HepG2 (cell line): ENCODE results near the gene TANGO2. TPM values are rescaled to one million over a fixed set of nuclear protein-coding genes. Genes with fewer than 3 reads are reported as not detected.

Source experiments
- ARNTL ChIP-seq: sonication (generic); formaldehyde crosslinking; IDR thresholded peaks from 2 replicates; pipeline ENCODE4 v1.4.0; 2020; ENCODE audit warnings: mild to moderate bottlenecking, missing genetic modification reagents
- FOSL1 ChIP-seq: sonication (generic); formaldehyde crosslinking; IDR thresholded peaks from 2 replicates; pipeline ENCODE4 v1.9.0; 2021; ENCODE audit warnings: missing genetic modification reagents, borderline replicate concordance
- FOXO1 ChIP-seq: sonication (generic); formaldehyde crosslinking; IDR thresholded peaks from 2 replicates; pipeline ENCODE4 v1.4.0; 2020; ENCODE audit warnings: missing genetic modification reagents
- NR2F6 ChIP-seq, 2 experiments: IDR thresholded peaks; 2 replicates each; pipeline ENCODE4 v1.6.1; 2016; ENCODE audit warnings: antibody characterized with exemption in 1 of 2, mild to moderate bottlenecking in 1 of 2
- SP2 ChIP-seq: sonication (generic); formaldehyde crosslinking; IDR thresholded peaks from 2 replicates; pipeline ENCODE4 v1.5.1; 2020; ENCODE audit warnings: mild to moderate bottlenecking, missing genetic modification reagents
- STAT5B ChIP-seq: sonication (generic); formaldehyde crosslinking; IDR thresholded peaks from 2 replicates; pipeline ENCODE4 v1.4.0; 2020; ENCODE audit warnings: missing genetic modification reagents
- TP53 ChIP-seq: sonication (generic); formaldehyde crosslinking; conservative IDR thresholded peaks from 2 replicates; pipeline ENCODE4 v1.4.0; 2020; ENCODE audit warnings: missing genetic modification reagents
- ZNF468 ChIP-seq: sonication (generic); formaldehyde crosslinking; IDR thresholded peaks from 2 replicates; pipeline ENCODE4 v1.8.0; 2022; ENCODE audit warnings: mild to moderate bottlenecking, moderate library complexity, missing genetic modification reagents
- ZNF572 ChIP-seq: sonication (generic); formaldehyde crosslinking; IDR thresholded peaks from 2 replicates; pipeline ENCODE4 v1.5.1; 2020; ENCODE audit warnings: mild to moderate bottlenecking, missing genetic modification reagents
- ZNF720 ChIP-seq: sonication (generic); formaldehyde crosslinking; IDR thresholded peaks from 2 replicates; pipeline ENCODE4 v1.4.0; 2020; ENCODE audit warnings: missing genetic modification reagents
- polyA plus RNA-seq, 8 experiments: library from polyadenylated mRNA; depleted of rRNA in 3 of 8; stranded (reverse) in 7 of 8; unstranded in 1 of 8; fragments of >200 nt; fragmentation: Illumina TruSeq in 4 of 8; extraction: Trizol in 4 of 8; gene quantifications; 2 replicates each; pipeline versions ENCODE4 v1.2.1 to v1.2.3, GENCODE V29; 2011 to 2016; ENCODE audit warnings: low read depth in 4 of 8, missing spikeins in 1 of 8, mixed read lengths in 1 of 8; ENCODE audit not compliant: insufficient read depth in 1 of 8
- total RNA-seq, 5 experiments: library from RNA; depleted of rRNA; stranded (reverse); fragments of >200 nt; fragmentation: Illumina TruSeq; extraction: Trizol; gene quantifications; 2 replicates each; pipeline ENCODE4 v1.2.3, GENCODE V29; 2016; ENCODE audit warnings: low read depth in 1 of 5
- TF ChIP-seq, protein P1 (sequence below): sonication (generic); formaldehyde crosslinking; IDR thresholded peaks from 2 replicates; pipeline ENCODE4 v1.8.1; 2023; ENCODE audit warnings: missing genetic modification reagents, mild to moderate bottlenecking, borderline replicate concordance
- TF ChIP-seq, protein P2 (sequence below): sonication (generic); formaldehyde crosslinking; IDR thresholded peaks from 2 replicates; pipeline ENCODE4 v1.4.0; 2020; ENCODE audit warnings: missing genetic modification reagents
- TF ChIP-seq, protein P3 (sequence below): sonication (generic); formaldehyde crosslinking; IDR thresholded peaks from 2 replicates; pipeline ENCODE4 v1.5.0; 2020; ENCODE audit warnings: missing genetic modification reagents
- TF ChIP-seq, protein P4 (sequence below): sonication (generic); formaldehyde crosslinking; IDR thresholded peaks from 2 replicates; pipeline ENCODE4 v1.4.0; 2020; ENCODE audit warnings: missing genetic modification reagents, mild to moderate bottlenecking, borderline replicate concordance
- TF ChIP-seq, protein P5 (sequence below), 2 experiments: sonication (generic) in 1 of 2; formaldehyde crosslinking in 1 of 2; IDR thresholded peaks; 2 replicates each; pipeline versions ENCODE4 v1.6.1 to v1.9.0; 2014 to 2022; ENCODE audit warnings: antibody characterized with exemption in 1 of 2, borderline replicate concordance in 1 of 2, inconsistent platforms in 1 of 2, low read depth in 1 of 2, missing genetic modification reagents in 1 of 2

TANGO2 gene
- total and polyA plus RNA-seq, 2 of the 13 experiments (the other 11 are each of a cell fraction or from before 2014, with no cell fraction given) = 12.9 to 14.8 TPM

DNA sequence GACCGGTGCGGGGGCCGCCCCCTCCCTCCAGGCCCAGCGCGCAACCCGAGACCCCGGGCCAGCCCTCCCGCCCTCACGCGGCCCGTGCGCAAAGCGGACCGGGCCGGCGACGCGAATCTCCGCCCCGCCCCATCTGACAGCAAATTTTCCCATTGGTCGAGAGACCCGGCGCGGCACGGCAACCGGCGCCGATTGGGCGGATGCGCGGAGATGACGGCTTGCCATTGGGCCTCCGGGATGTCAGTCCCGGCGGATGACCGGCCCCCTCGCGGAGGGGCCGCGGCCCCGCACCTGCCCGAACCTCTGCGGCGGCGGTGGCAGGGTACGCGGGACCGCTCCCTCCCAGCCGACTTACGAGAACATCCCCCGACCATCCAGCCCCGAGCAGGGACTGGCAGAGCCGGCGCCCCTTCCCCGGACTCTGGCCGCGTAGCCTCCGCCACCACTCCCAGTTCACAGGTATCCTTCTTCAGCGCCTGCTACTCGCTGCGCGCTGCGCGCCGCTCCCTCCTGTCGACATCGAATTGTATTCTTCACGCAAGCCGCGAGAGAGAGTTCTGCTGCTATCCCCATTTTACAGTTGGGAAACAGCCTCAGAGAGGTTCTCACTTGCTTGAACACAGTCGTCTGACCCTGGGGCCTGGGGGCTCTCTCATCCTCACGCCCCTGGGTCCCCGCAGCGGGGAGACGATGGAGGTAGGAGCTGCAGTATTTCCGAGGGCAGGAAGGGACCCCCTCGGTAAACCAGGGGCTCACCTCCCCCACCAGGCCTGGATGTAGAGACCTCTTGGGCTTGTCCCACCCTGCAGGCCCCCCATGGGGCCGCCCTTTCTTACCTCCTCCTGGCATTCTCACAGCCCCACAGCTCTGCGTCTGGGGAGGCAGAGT, 3.9 kb upstream of the TANGO2 start, which contains the start of gene ARVCF (continued):
- TF ChIP-seq SP2 (peak; percentile 97), ARNTL (CRISPR knock-in tag) (no peak), ZNF720 (CRISPR knock-in tag) (no peak), TP53 (CRISPR knock-in tag) (no peak), STAT5B (CRISPR knock-in tag) (no peak), ZNF572 (CRISPR knock-in tag) (peak; percentile 55; the same call in 1 of the 2 replicates), FOXO1 (CRISPR knock-in tag) (no peak), NR2F6 (IDR thresholded peaks at IDR 0.05) (no peak), NR2F6 (CRISPR knock-in tag; IDR thresholded peaks at IDR 0.05) (no peak), FOSL1 (CRISPR knock-in tag) (no peak), ZNF468 (peak; percentile 61; the same call in 1 of the 2 replicates)
- TF ChIP-seq, protein P1, sequence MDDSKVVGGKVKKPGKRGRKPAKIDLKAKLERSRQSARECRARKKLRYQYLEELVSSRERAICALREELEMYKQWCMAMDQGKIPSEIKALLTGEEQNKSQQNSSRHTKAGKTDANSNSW = no peak
- TF ChIP-seq, protein P2, sequence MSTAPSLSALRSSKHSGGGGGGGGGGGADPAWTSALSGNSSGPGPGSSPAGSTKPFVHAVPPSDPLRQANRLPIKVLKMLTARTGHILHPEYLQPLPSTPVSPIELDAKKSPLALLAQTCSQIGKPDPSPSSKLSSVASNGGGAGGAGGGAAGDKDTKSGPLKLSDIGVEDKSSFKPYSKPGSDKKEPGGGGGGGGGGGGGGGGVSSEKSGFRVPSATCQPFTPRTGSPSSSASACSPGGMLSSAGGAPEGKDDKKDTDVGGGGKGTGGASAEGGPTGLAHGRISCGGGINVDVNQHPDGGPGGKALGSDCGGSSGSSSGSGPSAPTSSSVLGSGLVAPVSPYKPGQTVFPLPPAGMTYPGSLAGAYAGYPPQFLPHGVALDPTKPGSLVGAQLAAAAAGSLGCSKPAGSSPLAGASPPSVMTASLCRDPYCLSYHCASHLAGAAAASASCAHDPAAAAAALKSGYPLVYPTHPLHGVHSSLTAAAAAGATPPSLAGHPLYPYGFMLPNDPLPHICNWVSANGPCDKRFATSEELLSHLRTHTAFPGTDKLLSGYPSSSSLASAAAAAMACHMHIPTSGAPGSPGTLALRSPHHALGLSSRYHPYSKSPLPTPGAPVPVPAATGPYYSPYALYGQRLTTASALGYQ (CRISPR knock-in tag) = 0 out of 2 replicates have a peak, but pooled peaks have one; percentile 2
- TF ChIP-seq, protein P3, sequence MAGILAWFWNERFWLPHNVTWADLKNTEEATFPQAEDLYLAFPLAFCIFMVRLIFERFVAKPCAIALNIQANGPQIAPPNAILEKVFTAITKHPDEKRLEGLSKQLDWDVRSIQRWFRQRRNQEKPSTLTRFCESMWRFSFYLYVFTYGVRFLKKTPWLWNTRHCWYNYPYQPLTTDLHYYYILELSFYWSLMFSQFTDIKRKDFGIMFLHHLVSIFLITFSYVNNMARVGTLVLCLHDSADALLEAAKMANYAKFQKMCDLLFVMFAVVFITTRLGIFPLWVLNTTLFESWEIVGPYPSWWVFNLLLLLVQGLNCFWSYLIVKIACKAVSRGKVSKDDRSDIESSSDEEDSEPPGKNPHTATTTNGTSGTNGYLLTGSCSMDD = no peak
- TF ChIP-seq, protein P4, sequence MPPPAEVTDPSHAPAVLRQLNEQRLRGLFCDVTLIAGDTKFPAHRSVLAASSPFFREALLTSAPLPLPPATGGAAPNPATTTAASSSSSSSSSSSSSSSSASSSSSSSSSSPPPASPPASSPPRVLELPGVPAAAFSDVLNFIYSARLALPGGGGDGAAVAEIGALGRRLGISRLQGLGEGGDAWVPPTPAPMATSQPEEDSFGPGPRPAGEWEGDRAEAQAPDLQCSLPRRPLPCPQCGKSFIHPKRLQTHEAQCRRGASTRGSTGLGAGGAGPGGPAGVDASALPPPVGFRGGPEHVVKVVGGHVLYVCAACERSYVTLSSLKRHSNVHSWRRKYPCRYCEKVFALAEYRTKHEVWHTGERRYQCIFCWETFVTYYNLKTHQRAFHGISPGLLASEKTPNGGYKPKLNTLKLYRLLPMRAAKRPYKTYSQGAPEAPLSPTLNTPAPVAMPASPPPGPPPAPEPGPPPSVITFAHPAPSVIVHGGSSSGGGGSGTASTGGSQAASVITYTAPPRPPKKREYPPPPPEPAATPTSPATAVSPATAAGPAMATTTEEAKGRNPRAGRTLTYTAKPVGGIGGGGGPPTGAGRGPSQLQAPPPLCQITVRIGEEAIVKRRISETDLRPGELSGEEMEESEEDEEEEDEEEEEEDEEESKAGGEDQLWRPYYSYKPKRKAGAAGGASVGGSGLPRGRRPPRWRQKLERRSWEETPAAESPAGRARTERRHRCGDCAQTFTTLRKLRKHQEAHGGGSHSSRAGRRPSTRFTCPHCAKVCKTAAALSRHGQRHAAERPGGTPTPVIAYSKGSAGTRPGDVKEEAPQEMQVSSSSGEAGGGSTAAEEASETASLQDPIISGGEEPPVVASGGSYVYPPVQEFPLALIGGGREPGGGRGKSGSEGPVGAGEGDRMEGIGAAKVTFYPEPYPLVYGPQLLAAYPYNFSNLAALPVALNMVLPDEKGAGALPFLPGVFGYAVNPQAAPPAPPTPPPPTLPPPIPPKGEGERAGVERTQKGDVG = no peak
- TF ChIP-seq, protein P5, sequence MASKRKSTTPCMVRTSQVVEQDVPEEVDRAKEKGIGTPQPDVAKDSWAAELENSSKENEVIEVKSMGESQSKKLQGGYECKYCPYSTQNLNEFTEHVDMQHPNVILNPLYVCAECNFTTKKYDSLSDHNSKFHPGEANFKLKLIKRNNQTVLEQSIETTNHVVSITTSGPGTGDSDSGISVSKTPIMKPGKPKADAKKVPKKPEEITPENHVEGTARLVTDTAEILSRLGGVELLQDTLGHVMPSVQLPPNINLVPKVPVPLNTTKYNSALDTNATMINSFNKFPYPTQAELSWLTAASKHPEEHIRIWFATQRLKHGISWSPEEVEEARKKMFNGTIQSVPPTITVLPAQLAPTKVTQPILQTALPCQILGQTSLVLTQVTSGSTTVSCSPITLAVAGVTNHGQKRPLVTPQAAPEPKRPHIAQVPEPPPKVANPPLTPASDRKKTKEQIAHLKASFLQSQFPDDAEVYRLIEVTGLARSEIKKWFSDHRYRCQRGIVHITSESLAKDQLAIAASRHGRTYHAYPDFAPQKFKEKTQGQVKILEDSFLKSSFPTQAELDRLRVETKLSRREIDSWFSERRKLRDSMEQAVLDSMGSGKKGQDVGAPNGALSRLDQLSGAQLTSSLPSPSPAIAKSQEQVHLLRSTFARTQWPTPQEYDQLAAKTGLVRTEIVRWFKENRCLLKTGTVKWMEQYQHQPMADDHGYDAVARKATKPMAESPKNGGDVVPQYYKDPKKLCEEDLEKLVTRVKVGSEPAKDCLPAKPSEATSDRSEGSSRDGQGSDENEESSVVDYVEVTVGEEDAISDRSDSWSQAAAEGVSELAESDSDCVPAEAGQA (IDR thresholded peaks at IDR 0.05; ENCODE audit: low read depth) = no peak
- TF ChIP-seq, protein P5 (CRISPR knock-in tag; IDR thresholded peaks at IDR 0.05; ENCODE audit: borderline replicate concordance) = no peak
